Subcutaneous adipose tissue (tissue), 4 donors: ENCODE data around the gene ARPC1A. TPM values are rescaled to one million over a fixed set of nuclear protein-coding genes. Genes with fewer than 3 reads are reported as not detected.

Experiments used
- CTCF ChIP-seq: fragments of 450-650 bp; IDR thresholded peaks from one replicate; pipeline ENCODE4 v1.5.1; 2016; ENCODE audit warnings: low read depth, mild to moderate bottlenecking, control low read depth, antibody characterized with exemption, moderate library complexity
- total RNA-seq, 4 donors: library from RNA; depleted of rRNA; stranded (reverse); fragments of >200 nt; gene quantifications; one replicate each; pipeline ENCODE4 v1.1.0, GENCODE V29; 2016

Gene ARPC1A
- total RNA-seq, 4 donors from 2014 or later = 87.2 to 152 (median 113) TPM

DNA sequence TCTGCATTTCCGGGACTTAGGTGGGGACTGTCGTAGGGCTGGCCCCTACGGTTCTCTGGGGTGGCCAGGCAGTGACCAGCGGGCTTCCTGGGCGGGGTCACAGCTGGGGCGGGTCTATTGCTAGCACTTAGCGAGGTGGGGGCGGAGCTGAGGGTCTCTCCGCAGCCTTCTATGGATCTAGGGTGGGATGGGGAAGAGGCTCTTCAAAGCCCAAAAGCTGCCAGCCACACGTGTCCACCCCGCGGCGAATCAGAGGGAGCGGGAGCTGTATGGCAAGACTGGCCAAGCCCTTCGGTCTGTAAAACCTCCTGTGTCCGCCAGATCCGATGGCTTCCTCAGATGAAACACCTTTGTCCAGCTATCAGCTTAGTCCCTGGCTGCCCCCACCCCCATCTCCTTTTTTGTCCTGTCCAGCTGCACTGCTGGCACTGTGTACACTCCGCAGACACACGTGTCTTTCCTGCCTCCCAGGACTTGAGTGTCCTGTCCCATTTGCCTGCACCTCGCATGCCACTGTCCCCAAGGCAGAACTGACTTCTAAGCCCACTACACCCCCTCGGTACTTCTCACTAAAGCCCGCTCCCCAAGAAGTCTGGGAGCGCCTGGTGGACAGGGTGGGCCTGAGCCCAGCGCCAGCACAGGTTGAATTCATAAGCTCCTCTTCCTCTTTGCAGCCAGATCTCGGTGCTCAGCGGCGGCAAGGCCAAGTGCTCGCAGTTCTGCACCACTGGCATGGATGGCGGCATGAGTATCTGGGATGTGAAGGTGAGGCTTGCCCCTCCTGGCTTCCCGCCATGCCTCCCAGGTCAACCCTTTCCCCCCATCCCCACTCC lies 67.9 kb downstream of the ARPC1A start:
- TF ChIP-seq CTCF = no peak

GRCh38 chr7:99394188-99394502 lies 68.4 kb downstream of the ARPC1A start:
- no peak for TF ChIP-seq CTCF

DNA sequence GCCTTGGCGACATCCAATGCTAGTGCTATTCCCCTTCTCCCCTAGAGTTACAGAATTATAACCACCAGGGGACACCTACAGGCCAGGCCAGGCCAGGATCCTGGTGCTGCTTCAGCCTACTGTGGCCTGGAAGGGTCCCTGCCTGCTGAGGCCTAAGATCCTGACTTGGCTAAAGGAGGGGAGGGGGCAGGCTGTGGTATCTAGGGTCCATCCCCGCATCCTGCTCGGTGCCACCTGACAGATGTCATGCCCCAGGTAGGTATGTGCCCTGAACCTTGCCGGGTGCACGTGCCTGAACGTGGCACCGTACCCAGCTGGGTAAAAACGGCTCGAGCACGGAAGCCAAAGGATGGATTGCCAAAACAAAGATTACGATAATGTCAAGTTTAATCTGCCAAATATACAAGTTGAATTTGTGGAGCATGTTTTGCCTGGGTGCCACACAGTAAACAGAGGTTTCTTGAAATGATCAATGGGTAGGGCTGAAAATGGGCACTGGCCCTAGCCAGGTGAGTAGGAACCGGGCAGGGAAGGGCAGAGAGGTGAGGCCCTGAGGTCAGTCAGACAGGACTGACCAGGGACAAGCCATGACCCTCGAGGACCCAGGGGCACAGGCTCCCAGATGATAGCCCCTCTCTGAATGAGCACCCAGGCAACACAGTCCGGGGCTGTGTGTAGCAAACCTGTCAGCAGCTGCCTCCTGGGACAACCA lies 70.1 kb downstream of the ARPC1A start:
- no peak for TF ChIP-seq CTCF

GRCh38 chr7:99396418-99397296 lies 71.0 kb downstream of the ARPC1A start:
- TF ChIP-seq CTCF = no peak

GRCh38 chr7:99397297-99397983 lies 71.7 kb downstream of the ARPC1A start:
- no peak for TF ChIP-seq CTCF

DNA sequence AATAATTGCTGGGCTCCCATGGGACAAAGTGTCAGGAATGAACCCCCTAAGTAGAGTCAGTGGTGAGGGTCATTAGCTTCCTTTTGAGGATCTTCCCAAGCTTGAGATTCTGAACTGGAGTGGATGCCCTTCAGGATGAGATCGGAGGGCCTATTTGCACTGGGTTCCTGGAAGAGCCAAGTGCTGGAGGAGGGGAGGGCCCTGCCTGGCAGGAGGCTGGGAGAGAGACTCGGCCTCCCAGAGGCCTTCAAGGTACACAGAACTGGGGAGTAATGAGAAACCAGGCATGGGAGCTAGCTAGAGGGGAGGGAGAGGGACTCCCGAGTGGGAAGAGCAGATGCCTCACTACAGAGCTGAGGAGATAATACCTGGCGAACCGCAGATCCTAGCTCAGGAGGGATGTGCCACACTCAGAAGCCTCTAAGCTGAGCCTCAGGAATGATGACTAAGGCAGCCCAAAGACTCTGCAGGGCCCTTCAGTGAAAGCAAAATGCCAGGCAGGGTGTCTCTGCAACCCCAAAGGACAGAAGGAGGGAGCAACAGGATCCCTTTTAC lies 73.3 kb downstream of the ARPC1A start:
- TF ChIP-seq CTCF = no peak
